GM21786 (cell line): ENCODE results near the gene TNC.

Experiments used
- ATAC-seq: cut with Tn5 transposase; IDR thresholded peaks from one replicate; pipeline ENCODE4 v1.9.1; 2021; ENCODE audit not compliant: unreplicated experiment

Gene TNC

GRCh38 chr9:115058175-115058574 is 59.8 kb downstream of the TNC start:
- ATAC-seq: no peak

- ATAC-seq: no peak
Observed at GRCh38 chr9:115057559-115057958, 60.4 kb downstream of the TNC start.

- no peak for ATAC-seq
Observed at GRCh38 chr9:115050002-115050490, 67.9 kb downstream of the TNC start.

GRCh38 chr9:115046824-115047223 is 71.1 kb downstream of the TNC start:
- no peak for ATAC-seq

- no peak for ATAC-seq
Observed at GRCh38 chr9:115046199-115046598, 71.8 kb downstream of the TNC start.

- no peak for ATAC-seq
Observed at GRCh38 chr9:115043632-115044031, 74.3 kb downstream of the TNC start.

- no peak for ATAC-seq
Observed at GRCh38 chr9:115042781-115043509, 75.0 kb downstream of the TNC start.

GRCh38 chr9:115039516-115040120 is 78.3 kb downstream of the TNC start:
- no peak for ATAC-seq

- no peak for ATAC-seq
Observed at GRCh38 chr9:115038178-115038577, 79.8 kb downstream of the TNC start.

GRCh38 chr9:115036691-115037090 is 81.3 kb downstream of the TNC start:
- ATAC-seq: peak; percentile 14

- ATAC-seq: peak; percentile 84
Observed at GRCh38 chr9:115035841-115036612, 81.9 kb downstream of the TNC start.

GRCh38 chr9:115034801-115035200 is 83.2 kb downstream of the TNC start:
- no peak for ATAC-seq

- no peak for ATAC-seq
Observed at GRCh38 chr9:115033800-115034199, 84.2 kb downstream of the TNC start.

- ATAC-seq: no peak
Observed at GRCh38 chr9:115032296-115032695, 85.7 kb downstream of the TNC start.

GRCh38 chr9:115030006-115030405 is 88.0 kb downstream of the TNC start:
- no peak for ATAC-seq

GRCh38 chr9:115025721-115026120 is 92.2 kb downstream of the TNC start:
- ATAC-seq: no peak

GRCh38 chr9:115024925-115025535 is 92.9 kb downstream of the TNC start:
- ATAC-seq: no peak

GRCh38 chr9:115022760-115023434 is 95.1 kb downstream of the TNC start:
- ATAC-seq: no peak

GRCh38 chr9:115018547-115019435 is 99.2 kb downstream of the TNC start:
- no peak for ATAC-seq

- ATAC-seq: no peak
Observed at GRCh38 chr9:115016344-115016743, 101.6 kb downstream of the TNC start.
